Ishikawa (cell line): ENCODE data around the gene CLDN12.

Experiments
- CEBPB ChIP-seq: IDR thresholded peaks from 2 replicates; pipeline ENCODE4 v1.6.1; 2012
- CREB1 ChIP-seq: IDR thresholded peaks from 2 replicates; pipeline ENCODE4 v1.6.1; 2012; ENCODE audit warnings: low read depth
- EGR1 ChIP-seq: IDR thresholded peaks from 2 replicates; pipeline ENCODE4 v1.6.1; 2012
- EP300 ChIP-seq: IDR thresholded peaks from 2 replicates; pipeline ENCODE4 v1.6.1; 2012; ENCODE audit warnings: borderline replicate concordance
- FOXM1 ChIP-seq: IDR thresholded peaks from 2 replicates; pipeline ENCODE4 v1.6.1; 2012; ENCODE audit warnings: low read depth, borderline replicate concordance
- NFIC ChIP-seq: IDR thresholded peaks from 2 replicates; pipeline ENCODE4 v1.6.1; 2012
- RAD21 ChIP-seq: IDR thresholded peaks from 2 replicates; pipeline ENCODE4 v1.6.1; 2012; ENCODE audit warnings: low read depth
- TAF1 ChIP-seq: IDR thresholded peaks from 2 replicates; pipeline ENCODE4 v1.6.1; 2012; ENCODE audit warnings: low read depth, mild to moderate bottlenecking
- TCF12 ChIP-seq: IDR thresholded peaks from 2 replicates; pipeline ENCODE4 v1.6.1; 2012; ENCODE audit warnings: low read depth
- TEAD4 ChIP-seq: IDR thresholded peaks from 2 replicates; pipeline ENCODE4 v1.6.1; 2012
- USF1 ChIP-seq: IDR thresholded peaks from 2 replicates; pipeline ENCODE4 v1.6.1; 2012
- YY1 ChIP-seq: IDR thresholded peaks from 2 replicates; pipeline ENCODE4 v1.6.1; 2012; ENCODE audit warnings: low read depth
- ZBTB7A ChIP-seq: IDR thresholded peaks from 2 replicates; pipeline ENCODE4 v1.6.1; 2012; ENCODE audit warnings: low read depth
- TF ChIP-seq, protein P1 (sequence below): IDR thresholded peaks from 2 replicates; pipeline ENCODE4 v1.6.1; 2012; ENCODE audit warnings: low read depth, mild to moderate bottlenecking
- TF ChIP-seq, protein P2 (sequence below): IDR thresholded peaks from 2 replicates; pipeline ENCODE4 v1.6.1; 2012

CLDN12 gene

GRCh38 chr7:90384433-90384832 lies 18.8 kb upstream of the CLDN12 start:
- no peak for TF ChIP-seq FOXM1
- no peak for TF ChIP-seq NFIC
- no peak for TF ChIP-seq USF1
- TF ChIP-seq RAD21 = no peak
- TF ChIP-seq TEAD4 = no peak
- no peak for TF ChIP-seq TCF12
- TF ChIP-seq ZBTB7A = no peak
- no peak for TF ChIP-seq TAF1
- no peak for TF ChIP-seq EGR1
- no peak for TF ChIP-seq CEBPB
- no peak for TF ChIP-seq YY1

GRCh38 chr7:90387470-90388240 lies 15.6 kb upstream of the CLDN12 start:
- TF ChIP-seq YY1 (no peak), RAD21 (no peak), FOXM1 (no peak), ZBTB7A (no peak), CEBPB (peak; percentile 70), TAF1 (no peak), NFIC (no peak)
- TF ChIP-seq, protein P1, sequence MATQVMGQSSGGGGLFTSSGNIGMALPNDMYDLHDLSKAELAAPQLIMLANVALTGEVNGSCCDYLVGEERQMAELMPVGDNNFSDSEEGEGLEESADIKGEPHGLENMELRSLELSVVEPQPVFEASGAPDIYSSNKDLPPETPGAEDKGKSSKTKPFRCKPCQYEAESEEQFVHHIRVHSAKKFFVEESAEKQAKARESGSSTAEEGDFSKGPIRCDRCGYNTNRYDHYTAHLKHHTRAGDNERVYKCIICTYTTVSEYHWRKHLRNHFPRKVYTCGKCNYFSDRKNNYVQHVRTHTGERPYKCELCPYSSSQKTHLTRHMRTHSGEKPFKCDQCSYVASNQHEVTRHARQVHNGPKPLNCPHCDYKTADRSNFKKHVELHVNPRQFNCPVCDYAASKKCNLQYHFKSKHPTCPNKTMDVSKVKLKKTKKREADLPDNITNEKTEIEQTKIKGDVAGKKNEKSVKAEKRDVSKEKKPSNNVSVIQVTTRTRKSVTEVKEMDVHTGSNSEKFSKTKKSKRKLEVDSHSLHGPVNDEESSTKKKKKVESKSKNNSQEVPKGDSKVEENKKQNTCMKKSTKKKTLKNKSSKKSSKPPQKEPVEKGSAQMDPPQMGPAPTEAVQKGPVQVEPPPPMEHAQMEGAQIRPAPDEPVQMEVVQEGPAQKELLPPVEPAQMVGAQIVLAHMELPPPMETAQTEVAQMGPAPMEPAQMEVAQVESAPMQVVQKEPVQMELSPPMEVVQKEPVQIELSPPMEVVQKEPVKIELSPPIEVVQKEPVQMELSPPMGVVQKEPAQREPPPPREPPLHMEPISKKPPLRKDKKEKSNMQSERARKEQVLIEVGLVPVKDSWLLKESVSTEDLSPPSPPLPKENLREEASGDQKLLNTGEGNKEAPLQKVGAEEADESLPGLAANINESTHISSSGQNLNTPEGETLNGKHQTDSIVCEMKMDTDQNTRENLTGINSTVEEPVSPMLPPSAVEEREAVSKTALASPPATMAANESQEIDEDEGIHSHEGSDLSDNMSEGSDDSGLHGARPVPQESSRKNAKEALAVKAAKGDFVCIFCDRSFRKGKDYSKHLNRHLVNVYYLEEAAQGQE = peak; percentile 81

DNA sequence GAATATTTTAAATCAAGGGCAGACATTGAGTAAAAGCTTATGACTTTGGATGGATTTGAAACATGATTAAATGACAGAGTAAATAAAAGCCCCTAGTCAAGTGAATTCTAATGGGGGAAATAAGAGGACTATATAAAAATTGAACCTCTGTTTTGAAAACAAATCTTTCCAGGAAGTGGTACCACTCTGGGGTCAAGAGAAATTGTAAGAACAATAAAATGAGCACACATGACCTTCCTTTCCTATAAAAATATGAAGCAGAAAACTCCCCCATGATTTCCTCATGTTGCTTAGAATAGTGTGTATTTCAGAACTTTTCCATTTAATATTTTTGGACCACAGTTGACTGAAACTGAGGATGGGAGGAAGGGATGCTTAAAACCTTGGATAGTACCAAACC lies 12.3 kb upstream of the CLDN12 start:
- TF ChIP-seq ZBTB7A (no peak), FOXM1 (no peak), EGR1 (no peak), CREB1 (no peak), USF1 (no peak), TAF1 (no peak), TEAD4 (no peak), YY1 (no peak), EP300 (no peak), NFIC (no peak), TCF12 (no peak), CEBPB (no peak), RAD21 (no peak)
- TF ChIP-seq, protein P2, sequence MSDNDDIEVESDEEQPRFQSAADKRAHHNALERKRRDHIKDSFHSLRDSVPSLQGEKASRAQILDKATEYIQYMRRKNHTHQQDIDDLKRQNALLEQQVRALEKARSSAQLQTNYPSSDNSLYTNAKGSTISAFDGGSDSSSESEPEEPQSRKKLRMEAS = no peak
- TF ChIP-seq, protein P1 = no peak

GRCh38 chr7:90391488-90391887 lies 11.8 kb upstream of the CLDN12 start:
- TF ChIP-seq, protein P1 = no peak
- no peak for TF ChIP-seq FOXM1
- no peak for TF ChIP-seq NFIC
- TF ChIP-seq ZBTB7A = no peak
- no peak for TF ChIP-seq TCF12
- no peak for TF ChIP-seq CREB1
- TF ChIP-seq EP300 = no peak
- TF ChIP-seq USF1 = no peak
- no peak for TF ChIP-seq CEBPB
- no peak for TF ChIP-seq TAF1
- no peak for TF ChIP-seq TEAD4
- TF ChIP-seq RAD21 = no peak
